Endothelial cell of umbilical vein (primary cell): ENCODE data around the gene SKIDA1. TPM values are rescaled to one million over a fixed set of nuclear protein-coding genes. Genes with fewer than 3 reads are reported as not detected.

ENCODE experiments used
- BruUV-seq: library from RNA; stranded (reverse); fragments of 400-500 nt; replicated peaks from 2 replicates; lab custom pipeline; 2021; lab: Mats Ljungman, UMichigan
- CTCF ChIA-PET: fragments of 300-600, 350-600 bp; sonication (Branson Sonifier 250); formaldehyde crosslinking; loops from one replicate; lab custom pipeline; 2021; ENCODE audit warnings: antibody characterized with exemption, inconsistent platforms; lab: Charles Lee
- POLR2A ChIA-PET: fragments of 300-600, 350-600 bp; sonication (Branson Sonifier 250); formaldehyde crosslinking; loops from one replicate; lab custom pipeline; 2021; ENCODE audit warnings: antibody characterized with exemption, inconsistent platforms; lab: Charles Lee
- DNase-seq: peaks from one replicate; pipeline ENCODE4 v3.0.0-alpha.2; 2011; ENCODE audit warnings: low read depth, low spot score
- FAIRE-seq: peaks from 2 replicates; lab custom pipeline; 2011; peaks lifted over from hg19 to GRCh38; lab: Jason Lieb, UNC
- H2AFZ ChIP-seq: 2 replicates; pipeline ENCODE4 v1.6.0; 2012; ENCODE audit warnings: low read depth, low read length, control low read depth, inconsistent platforms
- H3K27ac ChIP-seq: 2 replicates; pipeline ENCODE4 v1.5.1; 2011; ENCODE audit warnings: low read depth, mild to moderate bottlenecking, control low read depth, low read length, moderate library complexity; ENCODE audit not compliant: insufficient read depth
- H3K27me3 ChIP-seq, 2 experiments: 2 replicates each; pipeline versions ENCODE4 v1.6.0 to v1.6.1; 2011; ENCODE audit warnings: low read length in 2 of 2, mixed read lengths in 1 of 2; ENCODE audit not compliant: control insufficient read depth in 2 of 2, insufficient read depth in 2 of 2
- H3K36me3 ChIP-seq, 2 experiments: 2 replicates in 1 of 2; 3 replicates in 1 of 2; pipeline ENCODE4 v1.5.1; 2011; ENCODE audit warnings: low read length in 2 of 2, mild to moderate bottlenecking in 1 of 2, moderate library complexity in 1 of 2; ENCODE audit not compliant: control insufficient read depth in 2 of 2, insufficient read depth in 2 of 2; ENCODE audit errors: extremely low read depth in 1 of 2
- H3K4me1 ChIP-seq: 3 replicates; pipeline ENCODE4 v1.5.1; 2011; ENCODE audit warnings: mild to moderate bottlenecking, low read length; ENCODE audit not compliant: control insufficient read depth, insufficient read depth; ENCODE audit errors: extremely low read depth
- H3K4me2 ChIP-seq: 2 replicates; pipeline ENCODE4 v1.6.1; 2011; ENCODE audit warnings: low read length, control low read depth, mixed read lengths; ENCODE audit not compliant: insufficient read depth
- H3K4me3 ChIP-seq, 3 experiments: fragments of 200-600 bp in 1 of 3; sonication (generic), shearing (Covaris generic) in 1 of 3; replicated peaks in 1 of 3; 2 replicates each; pipeline ENCODE4 v1.5.1; 2011 to 2016; ENCODE audit warnings: control low read depth in 3 of 3, low read length in 3 of 3, mild to moderate bottlenecking in 2 of 3, inconsistent platforms in 1 of 3, low read depth in 1 of 3, moderate library complexity in 1 of 3; ENCODE audit not compliant: insufficient read depth in 1 of 3
- H3K79me2 ChIP-seq: 2 replicates; pipeline ENCODE4 v1.6.0; 2012; ENCODE audit warnings: low read length, inconsistent platforms; ENCODE audit not compliant: control insufficient read depth, insufficient read depth
- H3K9ac ChIP-seq: replicated peaks from 2 replicates; pipeline ENCODE3; 2011; ENCODE audit warnings: low read length, control low read depth; ENCODE audit not compliant: insufficient read depth; ENCODE audit errors: extremely low read depth
- H3K9me1 ChIP-seq: replicated peaks from 3 replicates; pipeline ENCODE4 v1.6.0; 2011; ENCODE audit warnings: mild to moderate bottlenecking, low read length; ENCODE audit not compliant: control insufficient read depth, insufficient read depth; ENCODE audit errors: extremely low read depth
- H3K9me3 ChIP-seq: replicated peaks from 2 replicates; pipeline ENCODE4 v1.5.1; 2012; ENCODE audit warnings: low read length, inconsistent platforms; ENCODE audit not compliant: control insufficient read depth, insufficient read depth
- H4K20me1 ChIP-seq: replicated peaks from 2 replicates; pipeline ENCODE3; 2011; ENCODE audit warnings: mild to moderate bottlenecking, low read length; ENCODE audit not compliant: control insufficient read depth, insufficient read depth; ENCODE audit errors: extremely low read depth
- CTCF ChIP-seq, 2 donors: IDR thresholded peaks; 1 replicate in 1 of 2; 2 replicates in 1 of 2; pipeline ENCODE4 v1.5.1; 2011; ENCODE audit warnings: low read length in 2 of 2, mild to moderate bottlenecking in 2 of 2, moderate library complexity in 2 of 2, control low read depth in 1 of 2, inconsistent platforms in 1 of 2, low read depth in 1 of 2; ENCODE audit not compliant: insufficient read depth in 1 of 2; ENCODE audit errors: extremely low read depth in 1 of 2
- FOS ChIP-seq: IDR thresholded peaks from 2 replicates; pipeline ENCODE4 v1.6.1; 2011; ENCODE audit warnings: mild to moderate bottlenecking, low read length, moderate library complexity, borderline replicate concordance; ENCODE audit not compliant: insufficient read depth
- GATA2 ChIP-seq: IDR thresholded peaks from 2 replicates; pipeline ENCODE4 v1.7.0; 2011; ENCODE audit warnings: low read depth, mild to moderate bottlenecking, moderate library complexity, mixed read lengths, low read length; ENCODE audit not compliant: insufficient read length, insufficient read depth
- JUN ChIP-seq: IDR thresholded peaks from 2 replicates; pipeline ENCODE4 v1.6.1; 2011; ENCODE audit warnings: borderline replicate concordance, low read depth; ENCODE audit not compliant: insufficient read length, insufficient read depth
- MYC ChIP-seq: IDR thresholded peaks from one replicate; pipeline ENCODE4 v1.6.1; 2011; ENCODE audit warnings: mild to moderate bottlenecking, low read depth, low read length
- POLR2A ChIP-seq: IDR thresholded peaks from 2 replicates; pipeline ENCODE4 v1.6.1; 2012; ENCODE audit warnings: low read depth, mild to moderate bottlenecking, control low read depth, low read length
- POLR2AphosphoS5 ChIP-seq: IDR thresholded peaks from 2 replicates; pipeline ENCODE4 v1.6.1; 2012; ENCODE audit warnings: low read depth, mild to moderate bottlenecking, control low read depth, low read length, moderate library complexity; ENCODE audit not compliant: insufficient read depth
- dilution Hi-C: fragments of 300-500 bp; cut with MboI; formaldehyde crosslinking; loops from one replicate; pipeline ENCODE4 v1.15.0; 2019; ENCODE audit warnings: low sequenced_read_pairs; ENCODE audit not compliant: extremely low pct_ligation_motif_present
- intact Hi-C: fragments of 100-400 bp; cut with micrococcal nuclease; formaldehyde crosslinking; loops from one replicate; pipeline ENCODE4 v1.10.0; 2022
- polyA plus RNA-seq, 4 experiments: library from polyadenylated mRNA; depleted of rRNA in 3 of 4; stranded (reverse) in 3 of 4; unstranded in 1 of 4; fragments of >200 nt; gene quantifications; 2 replicates each; pipeline versions ENCODE4 v1.2.1 to v1.2.3, GENCODE V29; 2011 to 2012; ENCODE audit warnings: missing spikeins in 1 of 4
- total RNA-seq: library from RNA; stranded (reverse); gene quantifications from 2 replicates; pipeline ENCODE4 v1.2.3, GENCODE V29; 2021

The SKIDA1 gene
- total and polyA plus RNA-seq, 2 donors (not counting 3 experiments of a cell fraction or from before 2014, with no cell fraction given), result 0.21 to 0.71 TPM

- H3K4me1 ChIP-seq, result peaks cover 12% of the 10 kb centered on the region
- peak overlapping the region; percentile 79 to 94 (median 86) for H3K4me3 ChIP-seq
- ChIA-PET POLR2A (interaction anchor here (0.6 to 2.3 kb wide), 3 partner anchors 19 to 29 kb away, joined by 6 to 11 read pairs (median 7); partner anchors contain the start of gene SKIDA1), CTCF (interaction anchor here (0.6 to 7.5 kb wide), 26 partner anchors 9 to 1491 kb away, joined by 3 to 125 read pairs (median 6); partner anchors contain the start of genes DNAJC1, MLLT10 and SKIDA1)
- H4K20me1 ChIP-seq, result no peaks in the 10 kb centered on the region
- DNase-seq (peak; percentile 83), FAIRE-seq (peak; percentile 73)
- peak overlapping the region; percentile 90 for H3K4me2 ChIP-seq
- no TSS peak for BruUV-seq
- H3K36me3 ChIP-seq, result no peaks in the 10 kb centered on the region
- peak overlapping the region; percentile 91 for H2AFZ ChIP-seq
- dilution Hi-C loops, result no loop called here
- H3K27me3 ChIP-seq, result peaks cover 10 to 29% of the 10 kb centered on the region in 2 experiments
- no peaks in the 10 kb centered on the region for H3K9me1 ChIP-seq
- H3K9ac ChIP-seq, result peak overlapping the region; percentile 11
- intact Hi-C loops, result loop anchor here (1.0 to 10.0 kb wide), 10 partner anchors 28 to 1598 kb away; partner anchors contain the start of genes COMMD3, MSRB2 and SKIDA1
- TF ChIP-seq POLR2AphosphoS5 (no peak), MYC (no peak), FOS (no peak), JUN (no peak), CTCF (IDR thresholded peaks at IDR 0.05; ENCODE audit: extremely low read depth in 1 of 2, insufficient read depth in 1 of 2, low read depth in 1 of 2, low read length in 2 of 2) (no peak), POLR2A (no peak), GATA2 (no peak)
- no peaks in the 10 kb centered on the region for H3K9me3 ChIP-seq
- no peak overlapping the region for H3K27ac ChIP-seq
- no peaks in the 10 kb centered on the region for H3K79me2 ChIP-seq
Measured at GRCh38 chr10:21497177-21497807, 28.2 kb downstream of the SKIDA1 start.
